Stimulated activated CD4-positive, alpha-beta T cell treated with anti-CD3 and anti-CD28 coated beads, Interleukin-15, amount 100 ng/mL, for 24 hours (primary cell): Measurements from ENCODE around the gene WSB2.
"Not testable (repeated sequence)": the region's sequence is repeated elsewhere in the genome, so short reads cannot be mapped to it uniquely, and the experiment has no call there.

Source experiments
- DNase-seq: peaks from one replicate; pipeline ENCODE4 v3.0.0-alpha.2; 2020

Gene WSB2

DNA sequence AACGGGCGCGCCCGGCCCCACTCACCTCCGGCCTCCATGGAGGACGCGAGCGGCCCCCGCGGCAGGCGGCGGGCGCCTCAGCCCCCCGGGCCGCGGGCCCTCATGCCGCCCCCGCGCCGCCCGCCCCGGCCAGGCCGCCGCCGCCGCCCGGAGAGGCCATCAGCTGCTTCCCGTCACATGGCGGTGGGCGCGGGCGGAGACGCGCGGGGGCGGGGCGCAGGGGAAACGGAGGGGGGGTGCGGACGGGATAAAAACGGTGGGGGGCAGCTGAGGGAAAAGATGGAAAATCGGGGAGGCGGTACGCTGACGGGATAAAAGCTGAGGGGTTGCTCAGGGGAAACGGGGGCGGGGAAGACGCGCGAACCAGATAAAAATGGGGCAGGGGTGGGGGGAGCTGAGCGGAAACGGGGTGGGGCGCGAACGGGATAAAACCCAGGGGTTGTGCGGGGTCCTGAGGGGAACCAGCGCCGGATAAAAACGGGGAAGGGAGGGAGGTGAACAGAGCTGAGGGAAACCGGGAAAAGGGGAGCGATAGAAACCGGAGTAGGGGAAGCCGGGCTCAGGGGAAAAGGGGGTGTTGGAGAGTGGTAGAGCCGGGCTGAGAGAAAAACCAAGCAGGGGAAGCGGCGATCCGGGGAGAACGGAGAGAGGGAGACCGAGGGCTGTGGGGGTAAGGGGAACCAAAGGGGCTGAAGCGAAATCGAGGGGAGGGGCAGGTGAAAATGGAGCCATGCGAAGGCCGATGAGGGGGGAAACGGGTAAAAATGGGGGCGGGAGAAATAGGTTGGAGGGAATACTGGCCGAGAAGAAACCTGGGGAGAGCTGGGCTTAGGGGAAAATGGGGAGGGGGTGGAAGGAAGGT lies at the start of gene WSB2:
WSB2 (minus strand) TSS at position 169 of the 862 bp plus-strand sequence; CDS start at position 38, 131 bp downstream.
- DNase-seq: peak; percentile 76

DNA sequence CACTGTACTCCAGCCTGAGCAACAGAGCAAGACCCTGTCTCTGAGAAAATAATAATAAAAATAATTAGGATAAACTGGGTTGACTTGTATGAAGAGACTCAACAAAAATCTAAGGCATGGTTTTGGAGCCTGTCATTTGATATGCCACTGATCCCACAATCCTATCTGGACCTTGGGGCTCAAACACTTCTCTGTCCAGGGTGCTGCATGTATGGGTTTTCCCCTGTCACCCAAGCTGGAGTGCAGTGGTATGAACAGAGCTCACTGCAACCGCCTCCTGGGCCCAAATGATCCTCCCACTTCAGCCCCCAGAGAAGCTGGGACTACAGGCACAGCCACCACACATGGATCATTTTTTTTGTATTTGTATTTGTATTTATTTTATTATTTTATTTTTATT lies 48.1 kb upstream of the WSB2 start:
- no peak for DNase-seq

DNA sequence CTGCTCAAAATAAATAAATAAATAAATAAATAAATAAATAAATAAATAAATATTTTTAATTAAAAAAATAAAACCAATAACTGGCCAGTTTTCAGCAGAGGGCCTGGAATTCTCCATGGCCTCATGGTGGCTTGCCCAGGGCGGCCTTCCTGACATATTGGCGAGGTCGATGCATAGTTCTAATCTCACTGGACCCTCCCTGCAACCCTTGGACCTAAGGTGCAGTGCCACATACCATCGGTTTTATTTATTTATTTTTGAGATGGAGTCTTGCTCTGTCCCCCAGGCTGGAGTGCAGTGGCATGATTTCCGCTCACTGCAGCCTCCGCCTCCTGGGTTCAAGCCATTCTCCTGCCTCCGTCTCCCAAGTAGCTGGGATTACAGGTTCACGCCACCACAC lies 46.7 kb upstream of the WSB2 start:
- no peak for DNase-seq

DNA sequence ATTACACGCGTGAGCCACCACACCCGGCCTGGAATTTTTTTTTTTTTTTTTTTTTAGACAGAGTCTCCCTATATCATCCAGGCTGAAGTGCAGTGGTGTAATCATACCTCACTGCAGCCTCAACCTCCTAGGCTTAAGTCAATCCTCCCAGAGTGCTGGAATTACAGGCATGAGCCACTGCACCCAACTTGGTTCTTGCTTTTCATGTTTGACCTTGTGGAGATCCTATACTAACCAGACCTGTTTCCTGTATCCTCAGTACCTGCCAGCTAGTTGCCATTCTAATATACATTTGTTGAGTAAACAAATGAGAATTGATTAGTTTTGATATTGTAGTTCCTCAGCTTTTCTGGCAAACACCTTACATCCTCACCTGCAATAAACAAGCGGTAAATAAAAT lies 46.0 kb upstream of the WSB2 start:
- no peak for DNase-seq

DNA sequence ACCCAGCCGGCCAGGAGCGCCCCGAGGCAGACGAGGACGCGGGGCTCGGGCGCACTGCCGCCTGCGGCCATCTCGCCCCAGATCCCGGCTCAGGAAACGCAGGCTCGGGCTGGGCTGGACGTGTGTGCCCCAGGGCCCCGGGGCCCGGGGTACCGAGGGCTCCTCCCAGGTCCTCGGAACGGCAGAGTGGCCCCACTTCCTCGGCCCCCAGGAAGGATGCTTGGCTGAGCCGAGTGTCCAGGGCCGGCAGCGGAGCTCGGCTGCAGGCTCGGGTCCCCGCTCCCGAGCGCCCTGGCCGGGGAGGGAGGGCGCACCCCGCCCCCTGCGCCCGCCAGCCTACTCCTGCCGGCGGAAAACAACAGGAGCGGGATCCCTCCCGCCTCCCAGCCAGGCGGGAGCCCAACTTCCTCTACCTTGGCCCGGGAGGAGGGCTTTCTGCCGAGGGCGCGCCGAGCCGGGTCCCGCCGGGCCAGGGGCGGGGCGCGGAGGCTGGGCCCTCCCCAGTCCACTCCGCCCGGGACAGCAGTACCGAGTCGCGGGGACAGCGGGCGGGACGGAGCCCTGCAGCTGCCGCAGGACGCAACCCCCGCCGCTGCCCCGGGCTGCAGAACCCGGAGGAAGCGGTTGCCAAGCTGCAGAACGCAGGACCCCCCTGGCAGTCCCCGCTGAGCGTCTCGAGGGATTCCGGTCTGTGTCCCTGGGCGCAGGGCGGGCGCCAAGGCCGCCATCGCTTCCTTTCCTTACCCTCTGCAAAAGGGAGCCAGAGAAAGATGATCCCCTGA lies 42.8 kb upstream of the WSB2 start, which contains the start of gene VSIG10:
VSIG10 (minus strand) TSS at position 411 of the 782 bp plus-strand sequence; CDS start at position 71, 340 bp downstream.
- DNase-seq: peak; percentile 53

DNA sequence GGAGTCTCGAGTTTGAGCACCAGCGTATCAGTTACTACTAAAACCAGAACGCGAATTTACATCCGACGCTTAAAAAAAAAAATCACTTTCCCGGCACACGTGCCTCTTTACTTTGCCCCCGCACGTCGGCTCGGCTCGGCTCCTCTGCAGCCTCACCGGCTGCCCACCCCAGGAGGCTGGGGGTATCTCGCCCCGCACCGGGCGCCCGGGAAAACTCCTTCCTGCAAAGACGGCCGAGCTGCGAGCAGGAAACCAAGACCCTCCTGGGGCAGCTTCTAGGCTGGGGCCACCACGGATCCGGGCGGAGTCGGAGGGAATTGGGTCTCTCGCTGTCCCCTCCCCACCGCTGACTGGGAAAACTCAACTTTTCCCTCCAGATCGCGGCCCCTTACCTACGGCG lies 42.2 kb upstream of the WSB2 start:
- peak; percentile 29 for DNase-seq

DNA sequence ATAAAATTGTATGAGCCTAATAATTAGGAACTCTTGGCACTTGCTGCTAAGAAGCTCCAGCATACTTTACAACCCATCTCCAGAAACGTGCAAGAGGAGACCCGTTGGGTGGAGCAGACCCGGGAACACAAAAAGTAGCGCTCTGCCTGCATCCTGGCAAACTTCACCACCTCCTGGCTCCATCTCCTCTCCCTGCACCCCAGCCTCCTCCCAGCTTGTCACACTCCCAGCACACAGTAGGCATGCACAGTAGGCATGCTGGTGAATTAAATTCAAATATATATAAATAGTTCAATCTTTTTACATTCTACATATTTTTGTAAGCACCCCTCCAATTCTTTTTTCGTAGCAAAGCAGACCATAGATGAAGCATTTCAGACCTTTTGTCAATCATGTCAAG lies 41.6 kb upstream of the WSB2 start:
- no peak for DNase-seq

DNA sequence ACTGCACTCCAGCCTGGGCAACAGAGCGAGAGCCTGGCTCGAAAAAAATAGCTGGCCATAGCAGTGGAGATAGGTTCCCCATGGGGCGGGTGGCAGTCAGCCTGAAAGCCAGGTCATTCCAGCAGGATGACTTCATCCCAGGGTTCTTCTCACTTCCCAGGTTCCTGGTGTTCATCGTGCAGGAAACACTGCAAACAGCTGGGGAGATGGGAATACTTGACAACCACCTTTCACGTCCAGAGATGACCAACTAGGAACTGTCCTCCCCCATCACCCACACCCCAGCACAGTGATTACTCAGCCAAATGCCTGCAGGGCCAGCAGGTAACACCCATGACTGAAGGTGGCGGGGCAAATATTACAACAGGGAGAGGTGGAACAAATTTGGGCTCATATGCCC lies 41.1 kb upstream of the WSB2 start:
- DNase-seq: no peak

DNA sequence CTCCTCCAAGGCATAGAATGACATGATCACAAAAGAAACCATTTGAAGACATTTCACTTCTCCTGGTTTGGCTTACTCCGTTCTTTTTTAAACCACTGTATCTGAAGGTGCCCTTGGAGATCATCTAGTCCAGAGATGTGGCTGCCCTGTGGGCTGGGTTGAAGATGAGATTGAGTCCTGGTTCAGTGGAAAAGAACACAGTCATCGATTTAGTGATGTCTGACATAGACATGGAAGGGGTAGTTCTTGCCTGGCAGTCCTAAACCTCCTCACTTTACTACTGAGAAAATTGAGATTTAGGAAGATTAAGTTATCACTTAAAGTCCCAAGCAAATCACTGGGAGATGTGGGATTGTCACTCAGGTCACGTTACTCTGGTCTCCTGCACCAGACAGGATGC lies 40.1 kb upstream of the WSB2 start:
- no peak for DNase-seq

DNA sequence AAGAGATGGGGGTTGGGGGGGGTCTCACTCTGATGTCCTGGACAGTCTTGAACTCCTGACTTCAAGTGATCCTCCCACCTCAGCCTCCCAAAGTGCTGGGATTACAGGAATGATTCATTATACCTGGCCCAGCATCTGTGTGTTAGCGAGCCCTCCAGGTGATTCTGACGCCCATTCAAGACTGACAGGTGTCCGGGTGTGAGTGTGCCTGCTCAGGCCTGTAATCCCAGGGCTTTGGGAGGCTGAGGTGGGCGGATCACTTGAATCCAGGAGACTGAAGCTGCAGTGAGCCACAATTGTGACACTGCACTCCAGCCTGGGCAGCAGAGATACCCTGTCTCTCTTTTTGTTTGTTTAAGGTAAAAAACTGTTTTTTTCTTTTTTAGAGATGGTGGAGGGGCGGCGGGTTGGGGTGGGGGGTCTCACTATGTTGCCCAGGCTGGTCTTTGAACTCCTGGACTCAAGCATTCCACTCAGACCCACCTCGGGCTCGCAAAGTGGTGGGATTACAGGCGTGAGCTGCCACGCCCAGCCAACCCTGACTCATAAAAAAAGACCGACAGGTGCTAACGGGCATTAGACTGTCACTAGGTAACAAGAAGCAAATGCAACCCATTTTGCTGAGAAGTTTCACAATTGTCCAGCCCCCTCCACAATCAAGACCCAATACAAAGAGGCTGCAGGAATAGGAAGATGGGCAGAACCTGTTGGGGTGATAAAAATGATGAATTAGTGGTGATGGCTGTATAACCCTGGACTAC lies 38.1 kb upstream of the WSB2 start:
- no peak for DNase-seq

DNA sequence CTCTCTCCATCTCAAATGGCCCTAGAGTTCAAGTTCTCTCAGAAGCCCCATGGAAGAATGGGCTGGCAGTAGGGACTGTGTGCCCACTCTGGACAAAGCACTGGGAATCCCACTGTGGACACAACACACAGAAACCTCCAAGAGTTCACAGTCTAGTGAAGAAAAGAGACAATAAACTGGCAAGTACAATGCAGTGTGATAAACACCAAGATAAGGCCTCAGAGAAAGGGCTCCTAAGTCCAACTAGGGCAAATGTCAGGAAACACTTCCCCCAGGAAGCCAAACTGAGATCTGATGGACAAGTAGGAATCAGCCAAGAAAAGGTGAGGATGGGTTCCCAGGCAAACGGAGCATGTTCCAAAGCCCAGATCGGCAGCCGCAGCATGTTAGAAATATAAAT lies 37.4 kb upstream of the WSB2 start:
- DNase-seq: no peak

DNA sequence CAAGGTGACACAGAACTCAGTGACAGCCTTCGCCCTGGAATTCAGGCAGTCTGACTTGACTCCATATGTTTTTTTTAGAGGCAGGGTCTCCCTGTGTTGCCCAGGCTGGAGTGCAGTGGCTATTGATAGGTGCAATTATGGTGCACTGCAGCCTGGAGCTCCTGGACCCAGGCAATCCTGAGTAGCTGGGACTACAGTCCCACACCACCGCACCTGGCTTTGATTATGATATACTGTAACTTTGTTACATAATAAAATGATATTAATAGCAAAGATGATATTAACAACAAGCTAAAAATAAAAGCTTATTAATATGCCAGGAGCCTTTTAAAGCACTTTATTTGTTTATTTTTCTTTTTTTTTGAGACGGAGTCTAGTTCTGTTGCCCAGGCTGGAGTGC lies 33.1 kb upstream of the WSB2 start:
- no peak for DNase-seq

DNA sequence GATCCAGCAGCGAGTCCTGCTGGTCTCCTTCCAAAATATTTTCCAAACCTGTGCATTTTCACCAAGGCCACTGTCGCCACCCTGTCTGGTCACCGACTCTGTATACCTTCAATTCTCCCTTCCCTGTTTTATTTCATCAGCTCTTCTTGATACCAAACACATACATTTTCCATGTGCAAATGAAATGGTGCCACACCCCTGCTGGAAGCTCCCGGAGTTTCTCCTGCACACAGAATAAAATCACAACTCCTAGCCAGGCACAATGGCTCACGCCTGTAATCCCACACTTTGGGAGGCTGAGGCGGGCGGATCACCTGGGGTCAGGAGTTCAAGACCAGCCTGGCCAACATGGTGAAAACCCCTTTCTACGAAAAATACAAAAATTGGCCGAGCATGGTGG lies 28.8 kb upstream of the WSB2 start:
- no peak for DNase-seq

DNA sequence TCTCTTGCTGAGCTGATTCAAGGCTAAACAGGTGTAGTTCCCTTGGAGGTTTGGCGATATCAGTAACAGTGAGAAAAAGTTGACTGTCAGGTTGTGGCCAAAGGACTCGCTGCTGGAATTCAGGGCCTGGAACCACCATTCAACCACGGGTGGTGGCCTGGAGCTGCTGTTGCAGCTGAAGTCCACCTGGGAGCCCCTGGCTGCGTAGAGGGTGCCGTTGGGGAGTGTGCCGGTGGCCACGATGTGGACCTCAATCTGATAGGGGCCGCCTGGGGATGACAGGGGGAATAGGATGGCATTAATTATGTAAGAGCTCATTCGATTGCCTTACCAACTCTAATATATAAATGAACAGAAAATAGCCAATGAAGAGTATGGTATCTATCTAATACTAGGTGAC lies 21.2 kb upstream of the WSB2 start:
- DNase-seq: no peak

DNA sequence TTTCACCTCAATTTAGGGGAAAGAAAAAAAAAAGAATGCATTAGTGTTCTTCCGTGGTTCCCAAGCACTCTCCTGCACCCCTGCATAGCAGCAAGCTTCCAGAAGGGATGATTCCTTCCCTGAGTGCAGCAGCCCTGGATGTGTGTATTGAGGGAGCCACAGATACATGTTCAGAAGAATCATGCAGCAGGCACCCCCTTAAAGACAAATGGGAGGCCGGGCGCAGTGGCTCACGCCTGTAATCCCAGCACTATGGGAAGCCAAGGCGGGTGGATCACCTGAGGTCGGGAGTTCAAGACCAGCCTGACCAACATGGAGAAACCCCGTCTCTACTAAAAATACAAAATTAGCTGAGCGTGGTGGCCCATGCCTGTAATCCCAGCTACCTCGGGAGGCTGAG lies 20.5 kb upstream of the WSB2 start:
- DNase-seq: not testable (repeated sequence)

DNA sequence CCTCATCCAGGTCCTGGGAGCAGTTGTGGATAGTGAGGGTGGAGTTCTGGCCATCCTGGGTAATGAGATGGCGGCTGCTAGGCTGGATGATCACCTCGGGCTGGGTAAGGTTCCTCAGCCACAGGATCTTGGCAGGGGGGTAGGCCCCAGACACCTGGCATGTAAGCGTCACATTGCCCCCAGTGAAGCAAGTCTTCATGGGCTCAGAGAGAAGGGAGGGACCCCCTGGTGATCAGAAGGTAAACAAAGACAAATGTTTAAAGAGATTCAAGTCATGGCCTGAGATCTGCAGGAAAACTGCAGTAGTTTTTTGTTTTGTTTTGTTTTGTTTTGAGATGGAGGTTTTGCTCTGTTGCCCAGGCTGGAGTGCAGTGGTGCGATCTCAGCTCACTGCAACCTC lies 12.8 kb upstream of the WSB2 start:
- no peak for DNase-seq

DNA sequence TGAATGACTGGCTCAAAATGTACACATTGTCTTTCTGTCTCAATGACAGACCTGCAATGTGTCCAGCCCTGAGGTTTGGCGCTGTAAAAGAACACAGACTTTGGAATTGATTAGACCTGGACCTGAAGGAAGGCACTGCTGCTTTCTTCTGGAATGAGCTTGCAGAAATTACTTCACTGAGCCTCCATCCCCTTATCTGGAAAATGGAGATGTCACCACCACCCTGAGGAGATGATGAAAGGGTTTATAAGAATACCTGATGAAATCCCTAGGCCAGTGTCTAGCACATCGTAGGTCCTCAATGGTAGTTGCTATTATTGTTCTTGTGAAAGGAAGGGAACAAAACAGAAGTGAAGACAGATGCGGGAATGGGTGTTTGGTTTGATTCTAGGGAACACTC lies 9.7 kb upstream of the WSB2 start:
- DNase-seq: no peak

DNA sequence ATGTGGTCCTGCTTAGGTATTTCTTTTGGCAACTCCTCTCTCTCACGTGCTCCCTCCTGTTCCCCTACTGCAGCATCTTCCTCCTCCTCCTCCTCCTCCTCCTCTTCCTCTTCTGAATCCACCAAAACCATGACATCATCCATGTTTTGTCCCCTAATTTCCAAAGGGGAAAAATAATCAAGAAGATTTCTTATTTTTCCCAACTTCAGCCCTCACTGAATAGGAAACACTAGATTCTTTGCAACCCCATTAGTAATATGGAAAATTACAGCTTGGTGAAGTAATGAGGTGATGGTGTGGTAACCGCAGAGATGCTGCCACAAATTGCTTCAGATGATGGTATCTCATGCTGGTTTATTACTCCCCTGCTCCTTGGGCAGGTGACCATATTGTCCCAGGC lies 7.5 kb upstream of the WSB2 start:
- no peak for DNase-seq

DNA sequence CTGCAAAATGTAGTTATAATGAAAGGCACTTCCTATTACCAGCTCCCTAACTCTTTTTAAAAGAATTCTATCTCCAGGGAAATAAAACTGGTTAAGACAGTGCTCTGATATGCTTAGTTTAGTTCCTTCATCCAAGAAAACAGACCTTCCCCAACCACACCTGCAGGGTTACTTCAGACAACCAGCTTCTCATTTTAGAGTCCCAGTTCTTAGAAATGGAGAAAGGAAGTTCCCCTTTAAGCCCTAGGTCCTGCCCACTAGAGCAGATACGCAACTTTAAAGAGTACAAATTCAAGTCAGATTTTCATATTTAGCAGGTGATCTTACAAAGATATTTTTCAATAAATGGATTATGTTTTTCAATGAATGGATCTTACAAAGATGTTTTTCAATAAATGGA lies 4.4 kb upstream of the WSB2 start:
- no peak for DNase-seq

DNA sequence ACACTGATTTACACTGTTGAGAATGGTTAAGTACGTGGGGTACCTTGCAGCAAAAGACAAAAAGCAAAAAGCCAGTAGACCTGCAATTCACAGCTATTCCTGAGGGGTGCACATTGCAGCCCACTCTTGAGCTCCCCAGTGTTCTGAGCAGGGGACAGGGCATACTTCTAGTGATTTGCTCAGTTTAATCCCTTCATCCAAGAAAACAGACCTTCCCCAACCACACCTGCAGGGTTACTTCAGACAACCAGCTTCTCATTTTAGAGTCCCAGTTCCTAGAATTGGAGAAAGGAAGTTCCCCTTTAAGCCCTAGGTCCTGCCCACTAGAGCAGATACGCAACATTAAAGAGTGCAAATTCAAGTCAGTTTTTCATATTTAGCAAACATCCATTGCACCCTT lies 3.6 kb upstream of the WSB2 start:
- DNase-seq: peak; percentile 15

DNA sequence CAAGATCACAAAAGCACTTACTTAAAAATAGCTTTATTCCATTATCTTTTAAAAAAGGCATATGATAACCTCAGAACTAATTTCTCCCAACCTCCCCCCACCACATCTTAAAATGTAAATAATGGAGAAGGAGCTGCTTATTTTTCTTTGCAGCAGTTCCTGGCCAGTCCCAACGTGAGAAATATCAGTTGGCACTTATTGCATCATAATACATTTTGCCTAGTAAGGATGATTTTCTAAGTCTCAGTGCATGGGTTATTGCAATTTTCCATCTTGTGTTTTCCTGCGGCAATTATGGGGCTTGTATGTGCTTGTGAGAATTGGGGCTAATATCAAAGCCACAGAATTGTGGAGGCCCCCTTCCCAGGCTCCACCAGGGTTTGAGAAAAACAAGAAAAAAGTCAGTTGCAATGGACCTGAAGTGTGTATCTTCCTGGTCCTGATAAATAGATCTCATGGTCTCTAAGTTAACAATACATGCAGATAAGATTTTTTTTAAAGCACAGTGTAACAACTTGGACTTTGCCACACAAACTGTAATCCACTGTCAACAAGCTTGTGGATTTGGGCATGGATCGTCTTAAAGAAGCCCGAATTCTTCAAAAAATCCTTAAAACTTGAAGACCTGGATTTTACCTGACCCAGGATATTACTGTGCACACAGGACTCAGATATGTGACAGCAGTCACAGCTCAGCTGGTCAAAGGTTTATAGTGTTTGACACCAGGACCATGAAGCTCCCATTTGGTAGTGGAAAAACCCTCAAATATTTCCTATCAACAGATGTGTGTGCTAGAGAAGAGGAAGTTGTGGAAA lies 2.8 kb upstream of the WSB2 start:
- no peak for DNase-seq
